Left cardiac atrium (tissue), 4 donors: ENCODE data around the gene PRDM15. TPM values are rescaled to one million over a fixed set of nuclear protein-coding genes. Genes with fewer than 3 reads are reported as not detected.

Experiments used
- ATAC-seq, 2 donors: fragments of 200-7000 bp; cut with Tn5 transposase; one replicate each; pipeline ENCODE4 v1.9.1; 2020; ENCODE audit warnings: mild to moderate bottlenecking in 2 of 2, moderate library complexity in 2 of 2
- DNase-seq: peaks from one replicate; pipeline ENCODE4 v3.0.0-alpha.2; 2020
- intact Hi-C, 2 donors: fragments of 100-400 bp; cut with DNase I; formaldehyde crosslinking; loops; one replicate each; pipeline versions ENCODE4 v1.14.1 to v1.15.1; 2022 to 2023
- long read RNA-seq: library from polyadenylated mRNA; unstranded; transcript quantifications from one replicate; pipeline ENCODE4 v2.0.0, GENCODE V29; 2021
- total RNA-seq, 2 donors: library from RNA; stranded (reverse); fragmentation: NEBNext Ultra II Directional; extraction: Animal tissue kit (Norgen Biotek cat#: 25700); gene quantifications; one replicate each; pipeline ENCODE4 v1.2.1, GENCODE V29; 2021
- donor health status: DM: no; HTN: yes; CAD: no.
- donor health status: DM: no; HTN: yes; CAD: no; lungs with severe emphysema.
- donor health status: DM: yes; HTN: yes; CAD: no.
- donor health status: Dilated cardiomyopathy.

PRDM15 gene, protein sequence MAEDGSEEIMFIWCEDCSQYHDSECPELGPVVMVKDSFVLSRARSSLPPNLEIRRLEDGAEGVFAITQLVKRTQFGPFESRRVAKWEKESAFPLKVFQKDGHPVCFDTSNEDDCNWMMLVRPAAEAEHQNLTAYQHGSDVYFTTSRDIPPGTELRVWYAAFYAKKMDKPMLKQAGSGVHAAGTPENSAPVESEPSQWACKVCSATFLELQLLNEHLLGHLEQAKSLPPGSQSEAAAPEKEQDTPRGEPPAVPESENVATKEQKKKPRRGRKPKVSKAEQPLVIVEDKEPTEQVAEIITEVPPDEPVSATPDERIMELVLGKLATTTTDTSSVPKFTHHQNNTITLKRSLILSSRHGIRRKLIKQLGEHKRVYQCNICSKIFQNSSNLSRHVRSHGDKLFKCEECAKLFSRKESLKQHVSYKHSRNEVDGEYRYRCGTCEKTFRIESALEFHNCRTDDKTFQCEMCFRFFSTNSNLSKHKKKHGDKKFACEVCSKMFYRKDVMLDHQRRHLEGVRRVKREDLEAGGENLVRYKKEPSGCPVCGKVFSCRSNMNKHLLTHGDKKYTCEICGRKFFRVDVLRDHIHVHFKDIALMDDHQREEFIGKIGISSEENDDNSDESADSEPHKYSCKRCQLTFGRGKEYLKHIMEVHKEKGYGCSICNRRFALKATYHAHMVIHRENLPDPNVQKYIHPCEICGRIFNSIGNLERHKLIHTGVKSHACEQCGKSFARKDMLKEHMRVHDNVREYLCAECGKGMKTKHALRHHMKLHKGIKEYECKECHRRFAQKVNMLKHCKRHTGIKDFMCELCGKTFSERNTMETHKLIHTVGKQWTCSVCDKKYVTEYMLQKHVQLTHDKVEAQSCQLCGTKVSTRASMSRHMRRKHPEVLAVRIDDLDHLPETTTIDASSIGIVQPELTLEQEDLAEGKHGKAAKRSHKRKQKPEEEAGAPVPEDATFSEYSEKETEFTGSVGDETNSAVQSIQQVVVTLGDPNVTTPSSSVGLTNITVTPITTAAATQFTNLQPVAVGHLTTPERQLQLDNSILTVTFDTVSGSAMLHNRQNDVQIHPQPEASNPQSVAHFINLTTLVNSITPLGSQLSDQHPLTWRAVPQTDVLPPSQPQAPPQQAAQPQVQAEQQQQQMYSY
- total RNA-seq, result 1 to 10 TPM; 6.5 TPM
- long read RNA-seq, partial matches to known transcripts, result 0 of 2 reads
- long read RNA-seq, other reads (novel, unspliced or antisense), result 2 of 2 reads

GRCh38 chr21:41879190-41879998 is at the start of gene PRDM15:
TSS of gene PRDM15 (minus strand) at chr21:41879344. CDS start at chr21:41860363, 18,981 bp downstream.
- peak; percentile 61 to 69 for ATAC-seq
- intact Hi-C loops, result no loop called here
- DNase-seq, result peak; percentile 91

DNA sequence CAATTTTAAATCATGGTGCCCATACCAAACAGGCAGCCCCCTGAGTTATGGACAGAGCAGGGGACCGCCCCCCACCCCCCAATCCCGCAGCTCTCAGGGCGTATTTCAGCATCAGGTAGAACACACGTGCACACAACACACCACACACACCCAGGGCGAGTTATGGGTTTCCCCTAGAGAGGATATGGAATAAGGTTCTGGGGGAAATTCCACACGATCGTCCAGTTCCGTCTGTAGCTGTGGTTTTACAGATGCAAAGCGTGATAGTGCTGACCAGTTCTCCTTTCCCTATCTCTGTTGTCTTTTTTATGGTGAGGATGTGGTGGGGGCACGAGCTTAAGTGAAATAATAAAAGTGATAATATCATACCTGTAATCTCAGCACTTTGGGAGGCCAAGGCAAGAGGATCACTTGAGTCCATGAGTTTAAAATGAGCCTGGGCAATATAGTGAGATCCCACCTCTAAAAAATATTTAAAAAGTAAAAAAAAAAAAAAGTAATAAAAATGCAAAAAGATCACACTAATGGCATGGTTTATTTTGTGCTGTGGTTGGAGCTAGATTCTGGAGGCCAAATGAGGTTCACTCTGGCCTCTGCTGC is 49.6 kb upstream of the PRDM15 start:
- DNase-seq (no peak), ATAC-seq (no peak)
- intact Hi-C loops, result no loop called here

DNA sequence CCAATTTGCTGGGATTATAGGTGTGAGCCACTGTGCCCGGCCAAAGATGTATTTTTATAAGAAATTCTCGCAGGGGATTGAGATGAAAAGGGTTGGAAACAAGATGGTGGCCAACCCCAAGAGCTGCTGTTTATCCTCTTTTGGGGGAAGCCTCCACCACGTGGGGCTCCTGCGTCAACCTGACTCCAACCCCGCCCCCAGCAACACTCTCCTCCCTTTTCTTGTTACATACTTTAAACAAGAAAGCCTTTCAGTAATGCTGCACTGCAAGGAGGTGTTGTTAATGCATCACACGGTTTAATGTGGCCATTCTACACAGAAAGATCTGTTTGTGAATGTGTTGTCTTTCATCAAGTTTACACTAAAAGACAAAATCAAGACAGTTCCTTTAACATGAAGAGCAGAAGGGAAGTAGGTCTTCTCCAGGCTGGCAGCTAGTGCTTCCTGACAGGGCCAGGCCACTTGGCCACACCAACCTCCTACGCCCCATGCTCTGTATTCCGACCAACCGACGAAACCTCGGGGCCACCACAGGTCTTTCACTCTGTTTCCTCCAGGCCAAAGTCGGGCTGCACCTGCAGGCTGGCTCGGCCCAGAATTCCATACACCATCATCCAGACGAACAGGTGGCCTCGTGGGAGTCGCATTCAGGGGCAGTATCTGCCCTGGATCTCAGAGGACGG is 48.7 kb upstream of the PRDM15 start:
- no peak for DNase-seq
- ATAC-seq, result no peak
- intact Hi-C loops, result no loop called here

- no peak for DNase-seq
- intact Hi-C loops, result no loop called here
- ATAC-seq, result no peak
Observed at GRCh38 chr21:41926807-41927171, 47.6 kb upstream of the PRDM15 start.

GRCh38 chr21:41926117-41926806 is 47.1 kb upstream of the PRDM15 start:
- intact Hi-C loops, result no loop called here
- DNase-seq, result no peak
- peak; percentile 57 to 70 for ATAC-seq

DNA sequence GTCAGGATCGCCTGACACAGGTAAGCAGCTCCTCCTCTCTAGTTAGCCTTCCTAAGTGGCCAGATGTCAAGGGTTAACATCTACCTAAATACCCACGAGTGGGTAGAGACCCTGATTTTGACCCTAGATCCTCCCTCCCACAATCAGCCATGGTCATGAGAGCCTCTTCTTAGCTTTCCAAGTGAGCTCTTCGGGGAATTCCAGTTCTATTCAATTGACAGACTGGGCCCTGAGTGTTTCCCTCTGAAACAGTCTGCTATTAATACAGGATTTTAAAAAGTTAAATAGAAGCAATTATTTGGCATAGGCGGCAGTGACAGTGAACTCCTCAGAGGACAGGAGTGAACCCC is 46.6 kb upstream of the PRDM15 start:
- DNase-seq, result no peak
- ATAC-seq, result no peak
- intact Hi-C loops, result no loop called here

DNA sequence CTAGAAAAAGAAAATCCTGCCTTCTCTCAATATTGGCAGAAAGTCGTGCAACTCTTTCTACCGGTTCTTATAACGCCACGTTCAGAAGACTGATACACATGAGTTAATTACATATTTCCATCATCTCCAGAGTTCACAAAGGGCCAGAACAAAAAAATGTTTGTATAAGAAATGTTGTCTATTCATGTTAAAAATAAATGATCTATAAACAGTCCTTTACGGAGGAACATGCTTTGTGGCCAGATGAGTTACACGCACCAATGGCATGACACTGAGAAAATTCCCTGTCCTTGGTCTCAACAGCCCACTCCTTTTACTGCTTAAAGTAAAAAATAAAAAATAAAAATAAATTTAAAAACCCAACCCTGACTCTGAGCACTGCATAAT is 45.2 kb upstream of the PRDM15 start:
- intact Hi-C loops, result no loop called here
- DNase-seq (no peak), ATAC-seq (peak; percentile 10 to 30)

DNA sequence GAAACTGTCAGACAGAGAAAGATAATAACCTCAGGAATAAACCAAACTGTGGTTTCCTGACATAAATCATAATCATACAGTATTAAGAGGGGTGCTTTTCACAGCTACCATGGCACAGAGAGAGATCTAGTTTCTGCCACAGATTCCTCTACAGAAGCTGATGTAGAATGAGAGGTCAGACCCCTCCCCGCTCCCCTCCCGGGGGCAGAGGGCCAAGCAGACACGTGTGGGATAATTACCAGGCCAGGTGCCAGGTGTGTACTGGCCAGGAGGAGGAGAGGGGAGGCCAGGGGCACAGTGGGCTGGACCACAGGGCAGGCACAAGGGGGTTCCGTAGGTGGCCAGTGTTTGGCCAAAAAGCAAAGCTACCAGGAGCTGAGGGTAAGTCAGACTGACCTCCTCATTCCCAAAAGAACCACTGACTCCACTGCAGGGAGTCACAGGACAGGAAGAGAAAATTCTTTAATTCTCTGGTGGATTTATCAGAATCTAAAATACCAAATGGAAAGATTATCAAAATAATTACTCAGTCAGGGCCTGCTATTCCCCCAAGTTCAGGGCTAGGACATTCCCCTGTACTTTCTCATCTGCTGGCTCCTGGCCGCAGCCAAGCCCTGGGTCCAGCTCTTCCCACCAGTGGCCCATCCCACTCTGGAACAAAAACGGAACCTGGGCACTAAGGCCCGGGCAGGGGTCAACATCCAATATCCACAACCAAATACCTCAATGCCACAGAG is 44.7 kb upstream of the PRDM15 start:
- no peak for DNase-seq
- intact Hi-C loops, result no loop called here
- ATAC-seq, result peak; percentile 73 to 75

DNA sequence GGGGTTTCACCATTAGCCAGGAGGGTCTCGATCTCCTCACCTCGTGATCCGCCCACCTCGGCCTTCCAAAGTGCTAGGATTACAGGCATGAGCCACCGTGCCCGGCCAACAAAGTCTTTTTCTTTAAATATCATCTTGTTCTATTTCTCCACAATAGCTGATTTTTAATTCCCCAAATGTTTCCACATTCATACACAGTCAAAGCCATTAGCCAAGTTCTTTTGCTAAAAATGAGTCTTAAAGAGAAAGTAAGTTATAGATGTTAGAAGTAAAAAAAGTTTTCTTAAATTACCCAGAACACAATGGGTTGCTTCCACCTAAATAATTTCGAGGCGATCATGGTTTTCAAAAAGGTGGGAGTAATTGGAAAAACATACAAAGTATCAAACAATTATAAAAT is 44.0 kb upstream of the PRDM15 start:
- intact Hi-C loops, result no loop called here
- ATAC-seq, result peak in 1 of 2 donors; percentile 9
- DNase-seq, result no peak

DNA sequence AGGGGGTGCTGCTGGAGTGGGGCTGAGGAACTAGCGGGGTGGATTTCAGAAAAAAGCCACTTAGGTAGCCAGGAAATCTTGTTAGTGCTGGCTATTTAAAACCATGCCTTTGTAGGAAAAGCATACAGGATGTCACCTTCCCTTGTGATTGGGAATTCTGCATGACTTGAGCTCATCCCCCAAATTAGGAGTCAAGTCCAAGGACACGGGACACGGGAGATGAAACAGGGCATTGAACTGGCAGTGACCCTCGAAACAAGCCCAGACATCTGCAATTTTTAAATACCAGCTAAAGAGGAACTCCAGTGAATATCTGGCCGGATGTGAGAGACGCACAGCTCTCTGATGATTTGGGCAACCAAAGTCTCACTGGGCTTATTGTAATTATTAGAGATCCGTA is 41.9 kb upstream of the PRDM15 start:
- ATAC-seq, result no peak
- no peak for DNase-seq
- intact Hi-C loops, result no loop called here

DNA sequence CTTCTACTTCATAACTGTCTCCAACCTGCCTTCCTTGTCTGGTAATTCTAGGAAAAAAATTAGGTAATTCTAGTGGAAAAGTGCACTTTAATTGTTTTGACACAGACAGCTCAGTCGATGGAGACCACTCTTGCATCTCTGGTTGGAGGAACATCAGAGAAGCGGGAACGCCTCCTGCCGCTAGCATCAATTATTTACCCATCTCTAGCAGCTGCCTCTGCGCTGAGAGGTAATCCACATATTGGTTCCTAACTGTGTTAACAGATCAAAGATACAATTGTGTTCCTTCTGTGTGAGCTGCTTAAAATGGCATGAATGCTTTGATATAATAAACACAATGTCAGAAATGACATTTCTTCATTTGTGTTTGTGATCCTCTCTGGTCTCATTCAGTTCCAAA is 41.3 kb upstream of the PRDM15 start:
- DNase-seq, result no peak
- no peak for ATAC-seq
- intact Hi-C loops, result no loop called here

- DNase-seq, result no peak
- intact Hi-C loops, result no loop called here
- no peak for ATAC-seq
Observed at GRCh38 chr21:41919666-41920398, 40.7 kb upstream of the PRDM15 start.

DNA sequence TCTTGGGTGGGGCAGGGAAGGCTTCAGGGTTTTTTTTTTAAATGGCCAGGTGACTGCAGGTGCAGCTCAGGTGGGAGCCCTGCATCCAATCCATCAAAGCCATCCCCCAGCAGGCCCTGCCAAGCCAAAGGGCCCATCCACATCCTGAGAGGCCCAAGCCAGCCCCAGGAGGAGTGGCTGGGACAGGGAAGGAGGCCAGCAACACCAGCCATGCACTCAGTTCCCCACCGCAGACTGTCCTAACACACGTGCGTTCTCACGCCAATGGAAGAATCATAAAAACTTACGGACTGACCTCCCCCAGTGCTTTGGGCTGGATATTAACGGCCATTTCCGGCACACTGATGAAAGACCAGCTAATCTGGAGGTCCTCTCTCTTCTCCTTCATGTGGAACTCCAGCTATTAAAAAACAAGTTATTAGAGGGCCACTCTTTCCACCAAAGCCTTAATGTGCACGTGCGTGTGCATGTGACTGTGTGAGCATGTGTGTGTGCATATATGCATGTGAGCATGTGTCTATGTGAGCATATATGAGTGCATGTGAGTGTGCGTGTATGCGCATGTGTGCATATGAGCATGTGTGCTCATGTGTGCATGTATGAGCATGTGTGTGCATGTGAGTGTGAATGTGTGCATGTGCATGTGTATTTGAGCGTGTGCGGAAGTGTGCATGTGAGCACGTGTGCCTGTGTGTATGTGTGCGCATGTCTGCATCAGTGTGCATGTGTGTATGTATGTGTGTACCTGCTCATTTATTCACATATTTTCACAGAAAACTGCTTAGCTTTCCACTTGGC is 39.6 kb upstream of the PRDM15 start:
- intact Hi-C loops, result no loop called here
- DNase-seq, result no peak
- ATAC-seq, result no peak

DNA sequence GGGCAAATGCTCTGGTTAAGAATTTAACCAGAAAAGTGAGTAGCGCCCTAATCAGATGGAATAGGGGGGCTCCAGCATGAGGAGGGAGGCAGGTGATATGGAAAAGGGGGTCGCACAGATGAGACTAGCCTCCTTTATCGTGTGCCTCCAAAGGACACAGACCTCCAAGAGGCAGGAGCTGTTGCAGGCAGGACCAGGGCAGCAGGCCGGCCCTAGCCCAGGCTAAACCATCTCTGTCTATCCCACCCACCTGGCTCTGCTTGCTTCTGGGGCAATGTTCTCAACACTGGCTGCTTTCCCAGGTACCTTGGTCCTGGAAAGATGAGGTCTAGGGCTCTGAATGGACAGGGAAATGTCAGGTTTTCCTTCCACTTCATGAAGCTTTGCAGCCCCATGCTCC is 38.4 kb upstream of the PRDM15 start:
- no peak for ATAC-seq
- no peak for DNase-seq
- intact Hi-C loops, result no loop called here

DNA sequence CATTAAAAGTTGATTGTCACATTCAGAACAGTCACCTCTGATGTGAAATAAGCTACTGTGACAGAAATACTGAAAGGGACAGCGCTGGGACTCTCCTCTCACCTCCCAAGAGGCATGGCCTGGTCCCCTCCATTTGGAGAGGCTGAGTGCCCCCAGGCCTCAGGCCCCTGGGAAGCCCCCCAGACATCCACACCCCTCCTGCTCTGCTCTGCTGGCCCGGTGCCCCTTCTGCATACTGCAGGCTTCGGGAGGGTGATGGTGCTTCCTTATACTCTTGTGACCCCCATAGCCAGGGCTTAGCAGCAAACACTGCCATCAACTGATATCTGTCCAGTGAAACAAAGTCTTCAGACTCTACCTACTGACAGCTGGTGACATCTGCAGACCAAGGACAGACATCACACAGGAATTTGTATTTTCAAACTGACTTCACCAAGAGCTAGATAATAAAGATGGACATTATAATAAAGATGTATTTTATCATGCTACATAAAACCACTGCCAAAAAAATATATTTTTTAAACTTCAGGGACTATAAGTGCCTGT is 37.8 kb upstream of the PRDM15 start:
- DNase-seq (no peak), ATAC-seq (no peak)
- intact Hi-C loops, result no loop called here
